CMK (cell line): ENCODE measurements around the gene FAM83G.
"Not testable (repeated sequence)": the region's sequence is repeated elsewhere in the genome, so short reads cannot be mapped to it uniquely, and the experiment has no call there.

ENCODE experiments used
- DNase-seq: peaks from one replicate; pipeline ENCODE4 v3.0.0-alpha.2; 2010; ENCODE audit warnings: low read depth

Gene FAM83G

GRCh38 chr17:19022747-19023146 is 18.2 kb upstream of the FAM83G start:
- DNase-seq: no peak

- no peak for DNase-seq
Measured at GRCh38 chr17:19022128-19022527, 17.6 kb upstream of the FAM83G start.

- no peak for DNase-seq
Measured at GRCh38 chr17:19021622-19022083, 17.1 kb upstream of the FAM83G start.

- DNase-seq: not testable (repeated sequence)
Measured at GRCh38 chr17:19021011-19021621, 16.6 kb upstream of the FAM83G start.

- no peak for DNase-seq
Measured at GRCh38 chr17:19020016-19020415, 15.5 kb upstream of the FAM83G start.

- no peak for DNase-seq
Measured at GRCh38 chr17:19019041-19019941, 14.7 kb upstream of the FAM83G start.

- no peak for DNase-seq
Measured at GRCh38 chr17:19018600-19018950, 14.0 kb upstream of the FAM83G start.

- DNase-seq: no peak
Measured at GRCh38 chr17:19017804-19018599, 13.4 kb upstream of the FAM83G start.

- no peak for DNase-seq
Measured at GRCh38 chr17:19017401-19017800, 12.8 kb upstream of the FAM83G start.

GRCh38 chr17:19016881-19017280 is 12.3 kb upstream of the FAM83G start:
- DNase-seq: no peak

- DNase-seq: no peak
Measured at GRCh38 chr17:19016297-19016696, 11.7 kb upstream of the FAM83G start.

GRCh38 chr17:19015428-19015827 is 10.9 kb upstream of the FAM83G start:
- DNase-seq: no peak

- DNase-seq: no peak
Measured at GRCh38 chr17:19014628-19015215, 10.2 kb upstream of the FAM83G start.

- no peak for DNase-seq
Measured at GRCh38 chr17:19013806-19014627, 9.5 kb upstream of the FAM83G start.

- no peak for DNase-seq
Measured at GRCh38 chr17:19013226-19013625, 8.7 kb upstream of the FAM83G start.

- no peak for DNase-seq
Measured at GRCh38 chr17:19012171-19013080, 7.9 kb upstream of the FAM83G start.

- no peak for DNase-seq
Measured at GRCh38 chr17:19011581-19011980, 7.0 kb upstream of the FAM83G start.

GRCh38 chr17:19010729-19011505 is 6.4 kb upstream of the FAM83G start:
- DNase-seq: no peak

- no peak for DNase-seq
Measured at GRCh38 chr17:19009970-19010369, 5.4 kb upstream of the FAM83G start.

- DNase-seq: no peak
Measured at GRCh38 chr17:19006698-19007097, 2.1 kb upstream of the FAM83G start.
